Putamen (tissue), 1 donor: ENCODE data around the gene ERBB4.

Experiments
- DNase-seq: peaks from one replicate; pipeline ENCODE4 v3.0.0-alpha.2; 2016; ENCODE audit warnings: low spot score

The ERBB4 gene

GRCh38 chr2:212538305-212539071 is at the start of gene ERBB4:
TSS of gene ERBB4 (minus strand) at chr2:212538802. CDS start at chr2:212538530, 272 bp downstream.
- DNase-seq = no peak

- DNase-seq = no peak
Measured at GRCh38 chr2:212580117-212580516, 41.5 kb upstream of the ERBB4 start.

GRCh38 chr2:212556296-212556695 is 17.7 kb upstream of the ERBB4 start:
- no peak for DNase-seq

GRCh38 chr2:212554233-212554632 is 15.6 kb upstream of the ERBB4 start:
- no peak for DNase-seq

- DNase-seq = no peak
Measured at GRCh38 chr2:212549941-212550340, 11.3 kb upstream of the ERBB4 start.

GRCh38 chr2:212549463-212549862 is 10.9 kb upstream of the ERBB4 start:
- DNase-seq = peak; percentile 58

GRCh38 chr2:212548455-212548819 is 9.8 kb upstream of the ERBB4 start:
- DNase-seq = no peak

- no peak for DNase-seq
Measured at GRCh38 chr2:212547716-212548454, 9.3 kb upstream of the ERBB4 start.

GRCh38 chr2:212546669-212547068 is 8.1 kb upstream of the ERBB4 start:
- no peak for DNase-seq

GRCh38 chr2:212540341-212540740 is 1.7 kb upstream of the ERBB4 start:
- DNase-seq = no peak

- DNase-seq = peak; percentile 82
Measured at GRCh38 chr2:212539072-212539880, 674 bp upstream of the ERBB4 start.

GRCh38 chr2:212537726-212538304 is 787 bp downstream of the ERBB4 start:
- DNase-seq = peak; percentile 50

GRCh38 chr2:212536817-212537725 is 1.5 kb downstream of the ERBB4 start:
- peak; percentile 39 for DNase-seq

- DNase-seq = peak; percentile 71
Measured at GRCh38 chr2:212535996-212536816, 2.4 kb downstream of the ERBB4 start.

GRCh38 chr2:212534336-212534735 is 4.3 kb downstream of the ERBB4 start:
- DNase-seq = no peak

GRCh38 chr2:212532585-212532984 is 6.0 kb downstream of the ERBB4 start:
- no peak for DNase-seq

GRCh38 chr2:212532087-212532486 is 6.5 kb downstream of the ERBB4 start:
- no peak for DNase-seq

- no peak for DNase-seq
Measured at GRCh38 chr2:212531499-212531898, 7.1 kb downstream of the ERBB4 start.

GRCh38 chr2:212530991-212531390 is 7.6 kb downstream of the ERBB4 start:
- no peak for DNase-seq

GRCh38 chr2:212530373-212530772 is 8.2 kb downstream of the ERBB4 start:
- no peak for DNase-seq
